Measurements from ENCODE around the gene CLIP3. TPM values are rescaled to one million over a fixed set of nuclear protein-coding genes. Genes with fewer than 3 reads are reported as not detected.

Gene CLIP3
- total and polyA plus RNA-seq, 2 of the 13 experiments (the other 11 are each of a cell fraction or from before 2014, with no cell fraction given): 0.15 to 1.2 TPM

DNA sequence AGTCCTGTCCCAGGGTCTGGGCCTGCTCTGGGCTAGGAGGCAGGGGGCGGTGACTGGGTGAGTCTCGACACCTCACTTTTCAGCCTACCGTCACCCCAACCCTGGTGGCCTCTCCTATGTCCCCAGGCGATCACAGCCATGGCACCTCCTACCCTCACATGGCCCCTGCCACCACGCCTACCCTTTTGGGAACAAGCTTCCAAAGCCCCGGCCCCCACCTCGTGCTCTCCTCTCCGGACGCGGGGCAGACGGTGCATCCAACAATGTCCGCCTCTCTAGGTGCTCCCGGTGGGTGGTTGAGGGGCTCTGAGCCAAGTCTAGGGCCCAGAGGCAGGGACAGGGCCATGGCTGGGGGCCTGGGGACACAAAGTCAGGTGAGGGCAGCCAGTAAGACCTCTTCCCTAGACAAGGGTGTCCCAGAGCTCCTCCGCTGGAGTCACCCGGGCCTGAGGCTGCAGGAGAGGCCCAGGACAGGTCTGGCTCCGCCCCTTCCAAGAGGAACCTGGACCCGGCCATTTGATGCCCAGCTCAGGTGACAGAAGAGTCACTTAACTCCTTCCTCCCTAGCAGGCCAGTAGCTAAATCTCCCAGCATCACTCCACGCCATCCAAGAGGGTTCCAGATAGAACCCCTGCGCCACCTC lies 24.2 kb downstream of the CLIP3 start, which contains the start of gene SYNE4 (continued):
- TF ChIP-seq ZNF256 (CRISPR knock-in tag; conservative IDR thresholded peaks at IDR 0.05): 0 out of 2 replicates have a peak, but pooled peaks have one; percentile 47
- TF ChIP-seq RXRA (CRISPR knock-in tag; IDR thresholded peaks at IDR 0.05): 0 out of 2 replicates have a peak, but pooled peaks have one; percentile 47
- no peak for TF ChIP-seq ZFP36 (IDR thresholded peaks at IDR 0.05; ENCODE audit: borderline replicate concordance, low read depth, low read length, partially characterized antibody)
- TF ChIP-seq SP5 (CRISPR knock-in tag; IDR thresholded peaks at IDR 0.05; ENCODE audit: borderline replicate concordance, low read depth): peak; percentile 57; the same call in 1 of the 2 replicates
- TF ChIP-seq, protein P1, sequence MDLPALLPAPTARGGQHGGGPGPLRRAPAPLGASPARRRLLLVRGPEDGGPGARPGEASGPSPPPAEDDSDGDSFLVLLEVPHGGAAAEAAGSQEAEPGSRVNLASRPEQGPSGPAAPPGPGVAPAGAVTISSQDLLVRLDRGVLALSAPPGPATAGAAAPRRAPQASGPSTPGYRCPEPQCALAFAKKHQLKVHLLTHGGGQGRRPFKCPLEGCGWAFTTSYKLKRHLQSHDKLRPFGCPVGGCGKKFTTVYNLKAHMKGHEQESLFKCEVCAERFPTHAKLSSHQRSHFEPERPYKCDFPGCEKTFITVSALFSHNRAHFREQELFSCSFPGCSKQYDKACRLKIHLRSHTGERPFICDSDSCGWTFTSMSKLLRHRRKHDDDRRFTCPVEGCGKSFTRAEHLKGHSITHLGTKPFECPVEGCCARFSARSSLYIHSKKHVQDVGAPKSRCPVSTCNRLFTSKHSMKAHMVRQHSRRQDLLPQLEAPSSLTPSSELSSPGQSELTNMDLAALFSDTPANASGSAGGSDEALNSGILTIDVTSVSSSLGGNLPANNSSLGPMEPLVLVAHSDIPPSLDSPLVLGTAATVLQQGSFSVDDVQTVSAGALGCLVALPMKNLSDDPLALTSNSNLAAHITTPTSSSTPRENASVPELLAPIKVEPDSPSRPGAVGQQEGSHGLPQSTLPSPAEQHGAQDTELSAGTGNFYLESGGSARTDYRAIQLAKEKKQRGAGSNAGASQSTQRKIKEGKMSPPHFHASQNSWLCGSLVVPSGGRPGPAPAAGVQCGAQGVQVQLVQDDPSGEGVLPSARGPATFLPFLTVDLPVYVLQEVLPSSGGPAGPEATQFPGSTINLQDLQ (CRISPR knock-in tag; IDR thresholded peaks at IDR 0.05): no peak
- TF ChIP-seq, protein P2, sequence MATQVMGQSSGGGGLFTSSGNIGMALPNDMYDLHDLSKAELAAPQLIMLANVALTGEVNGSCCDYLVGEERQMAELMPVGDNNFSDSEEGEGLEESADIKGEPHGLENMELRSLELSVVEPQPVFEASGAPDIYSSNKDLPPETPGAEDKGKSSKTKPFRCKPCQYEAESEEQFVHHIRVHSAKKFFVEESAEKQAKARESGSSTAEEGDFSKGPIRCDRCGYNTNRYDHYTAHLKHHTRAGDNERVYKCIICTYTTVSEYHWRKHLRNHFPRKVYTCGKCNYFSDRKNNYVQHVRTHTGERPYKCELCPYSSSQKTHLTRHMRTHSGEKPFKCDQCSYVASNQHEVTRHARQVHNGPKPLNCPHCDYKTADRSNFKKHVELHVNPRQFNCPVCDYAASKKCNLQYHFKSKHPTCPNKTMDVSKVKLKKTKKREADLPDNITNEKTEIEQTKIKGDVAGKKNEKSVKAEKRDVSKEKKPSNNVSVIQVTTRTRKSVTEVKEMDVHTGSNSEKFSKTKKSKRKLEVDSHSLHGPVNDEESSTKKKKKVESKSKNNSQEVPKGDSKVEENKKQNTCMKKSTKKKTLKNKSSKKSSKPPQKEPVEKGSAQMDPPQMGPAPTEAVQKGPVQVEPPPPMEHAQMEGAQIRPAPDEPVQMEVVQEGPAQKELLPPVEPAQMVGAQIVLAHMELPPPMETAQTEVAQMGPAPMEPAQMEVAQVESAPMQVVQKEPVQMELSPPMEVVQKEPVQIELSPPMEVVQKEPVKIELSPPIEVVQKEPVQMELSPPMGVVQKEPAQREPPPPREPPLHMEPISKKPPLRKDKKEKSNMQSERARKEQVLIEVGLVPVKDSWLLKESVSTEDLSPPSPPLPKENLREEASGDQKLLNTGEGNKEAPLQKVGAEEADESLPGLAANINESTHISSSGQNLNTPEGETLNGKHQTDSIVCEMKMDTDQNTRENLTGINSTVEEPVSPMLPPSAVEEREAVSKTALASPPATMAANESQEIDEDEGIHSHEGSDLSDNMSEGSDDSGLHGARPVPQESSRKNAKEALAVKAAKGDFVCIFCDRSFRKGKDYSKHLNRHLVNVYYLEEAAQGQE (IDR thresholded peaks at IDR 0.05; ENCODE audit: borderline replicate concordance in 1 of 2, low read depth in 1 of 2, low read length in 2 of 2): no peak
- TF ChIP-seq BRD4 (CRISPR knock-in tag; IDR thresholded peaks at IDR 0.05): peak; percentile 78; the same call in 1 of the 2 replicates
- TF ChIP-seq ZNF607 (CRISPR knock-in tag; IDR thresholded peaks at IDR 0.05; ENCODE audit: borderline replicate concordance): no peak; the same call in 1 of the 2 replicates
- no peak for TF ChIP-seq RFX5 (IDR thresholded peaks at IDR 0.05; ENCODE audit: low read depth, low read length)
- no peak for TF ChIP-seq ZNF75D (CRISPR knock-in tag; IDR thresholded peaks at IDR 0.05; ENCODE audit: borderline replicate concordance)
- peak; percentile 33; the same call in 1 of the 2 replicates for TF ChIP-seq ZBTB38 (CRISPR knock-in tag; IDR thresholded peaks at IDR 0.05)
- no peak for TF ChIP-seq RELA (CRISPR knock-in tag; IDR thresholded peaks at IDR 0.05)
- TF ChIP-seq ZNF496 (CRISPR knock-in tag; IDR thresholded peaks at IDR 0.05; ENCODE audit: insufficient replicate concordance): no peak
- TF ChIP-seq, protein P3, sequence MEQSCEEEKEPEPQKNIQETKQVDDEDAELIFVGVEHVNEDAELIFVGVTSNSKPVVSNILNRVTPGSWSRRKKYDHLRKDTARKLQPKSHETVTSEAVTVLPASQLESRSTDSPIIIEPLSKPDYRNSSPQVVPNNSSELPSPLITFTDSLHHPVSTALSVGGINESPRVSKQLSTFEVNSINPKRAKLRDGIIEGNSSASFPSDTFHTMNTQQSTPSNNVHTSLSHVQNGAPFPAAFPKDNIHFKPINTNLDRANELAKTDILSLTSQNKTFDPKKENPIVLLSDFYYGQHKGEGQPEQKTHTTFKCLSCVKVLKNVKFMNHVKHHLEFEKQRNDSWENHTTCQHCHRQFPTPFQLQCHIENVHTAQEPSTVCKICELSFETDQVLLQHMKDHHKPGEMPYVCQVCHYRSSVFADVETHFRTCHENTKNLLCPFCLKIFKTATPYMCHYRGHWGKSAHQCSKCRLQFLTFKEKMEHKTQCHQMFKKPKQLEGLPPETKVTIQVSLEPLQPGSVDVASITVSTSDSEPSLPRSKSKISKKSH (CRISPR knock-in tag; IDR thresholded peaks at IDR 0.05; ENCODE audit: borderline replicate concordance): peak; percentile 78; the same call in 1 of the 2 replicates
- TF ChIP-seq, protein P4, sequence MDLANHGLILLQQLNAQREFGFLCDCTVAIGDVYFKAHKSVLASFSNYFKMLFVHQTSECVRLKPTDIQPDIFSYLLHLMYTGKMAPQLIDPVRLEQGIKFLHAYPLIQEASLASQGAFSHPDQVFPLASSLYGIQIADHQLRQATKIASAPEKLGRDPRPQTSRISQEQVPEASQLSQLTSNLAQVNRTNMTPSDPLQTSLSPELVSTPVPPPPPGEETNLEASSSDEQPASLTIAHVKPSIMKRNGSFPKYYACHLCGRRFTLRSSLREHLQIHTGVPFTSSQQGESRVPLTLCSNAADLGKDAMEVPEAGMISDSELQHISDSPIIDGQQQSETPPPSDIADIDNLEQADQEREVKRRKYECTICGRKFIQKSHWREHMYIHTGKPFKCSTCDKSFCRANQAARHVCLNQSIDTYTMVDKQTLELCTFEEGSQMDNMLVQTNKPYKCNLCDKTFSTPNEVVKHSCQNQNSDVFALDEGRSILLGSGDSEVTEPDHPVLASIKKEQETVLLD (CRISPR knock-in tag; IDR thresholded peaks at IDR 0.05; ENCODE audit: low read depth): no peak
- TF ChIP-seq ZNF670 (CRISPR knock-in tag; IDR thresholded peaks at IDR 0.05; ENCODE audit: borderline replicate concordance): no peak
- TF ChIP-seq ZNF12 (CRISPR knock-in tag; IDR thresholded peaks at IDR 0.05): no peak
- TF ChIP-seq, protein P5, sequence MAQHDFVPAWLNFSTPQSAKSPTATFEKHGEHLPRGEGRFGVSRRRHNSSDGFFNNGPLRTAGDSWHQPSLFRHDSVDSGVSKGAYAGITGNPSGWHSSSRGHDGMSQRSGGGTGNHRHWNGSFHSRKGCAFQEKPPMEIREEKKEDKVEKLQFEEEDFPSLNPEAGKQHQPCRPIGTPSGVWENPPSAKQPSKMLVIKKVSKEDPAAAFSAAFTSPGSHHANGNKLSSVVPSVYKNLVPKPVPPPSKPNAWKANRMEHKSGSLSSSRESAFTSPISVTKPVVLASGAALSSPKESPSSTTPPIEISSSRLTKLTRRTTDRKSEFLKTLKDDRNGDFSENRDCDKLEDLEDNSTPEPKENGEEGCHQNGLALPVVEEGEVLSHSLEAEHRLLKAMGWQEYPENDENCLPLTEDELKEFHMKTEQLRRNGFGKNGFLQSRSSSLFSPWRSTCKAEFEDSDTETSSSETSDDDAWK (CRISPR knock-in tag; IDR thresholded peaks at IDR 0.05): no peak

All from HepG2 (cell line).